ENCODE data around the gene ZNF548.

DNA sequence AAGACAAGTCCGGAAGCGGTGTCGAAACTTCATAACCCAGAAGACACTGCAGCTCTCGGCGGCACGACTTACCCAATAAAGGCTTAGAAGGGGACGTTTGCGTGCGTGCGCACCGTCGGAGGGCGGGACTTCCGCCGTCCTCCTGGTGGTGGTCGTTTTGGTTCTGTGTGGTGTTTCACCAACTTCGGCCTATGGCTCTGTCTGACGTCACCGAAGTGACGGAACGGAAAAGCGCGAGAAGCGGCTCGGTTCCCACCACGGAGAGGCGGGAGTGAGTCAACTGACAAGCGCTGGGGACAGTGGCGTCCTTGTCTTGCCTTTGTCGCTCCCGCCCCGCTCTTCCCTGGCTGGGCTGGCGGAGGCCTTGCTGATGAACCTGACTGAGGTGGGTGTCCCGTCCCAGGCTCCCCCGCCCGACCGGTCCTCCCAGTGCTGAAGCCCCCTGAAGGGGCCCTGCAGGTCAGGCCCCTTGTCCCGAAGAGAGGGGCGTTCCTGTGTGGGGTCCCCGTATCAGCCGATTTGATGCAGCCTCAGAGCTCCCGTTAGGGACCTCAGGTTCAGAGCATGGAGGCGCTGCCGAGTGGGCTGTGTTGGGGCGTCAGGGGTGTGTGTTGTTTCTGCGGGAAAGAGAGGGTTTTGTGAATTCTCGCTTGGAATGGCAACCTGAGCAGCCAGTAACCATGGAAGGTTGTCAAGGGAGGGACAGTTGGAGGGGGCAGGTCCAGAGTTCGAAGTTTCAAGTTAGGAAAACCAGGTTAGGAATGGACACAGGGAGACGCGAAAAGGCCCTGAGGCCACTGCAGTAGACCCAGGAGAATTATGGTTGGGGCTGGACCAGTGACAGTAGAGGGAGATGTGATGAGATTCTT is at the start of gene ZNF548:
- TF ChIP-seq, protein P1, sequence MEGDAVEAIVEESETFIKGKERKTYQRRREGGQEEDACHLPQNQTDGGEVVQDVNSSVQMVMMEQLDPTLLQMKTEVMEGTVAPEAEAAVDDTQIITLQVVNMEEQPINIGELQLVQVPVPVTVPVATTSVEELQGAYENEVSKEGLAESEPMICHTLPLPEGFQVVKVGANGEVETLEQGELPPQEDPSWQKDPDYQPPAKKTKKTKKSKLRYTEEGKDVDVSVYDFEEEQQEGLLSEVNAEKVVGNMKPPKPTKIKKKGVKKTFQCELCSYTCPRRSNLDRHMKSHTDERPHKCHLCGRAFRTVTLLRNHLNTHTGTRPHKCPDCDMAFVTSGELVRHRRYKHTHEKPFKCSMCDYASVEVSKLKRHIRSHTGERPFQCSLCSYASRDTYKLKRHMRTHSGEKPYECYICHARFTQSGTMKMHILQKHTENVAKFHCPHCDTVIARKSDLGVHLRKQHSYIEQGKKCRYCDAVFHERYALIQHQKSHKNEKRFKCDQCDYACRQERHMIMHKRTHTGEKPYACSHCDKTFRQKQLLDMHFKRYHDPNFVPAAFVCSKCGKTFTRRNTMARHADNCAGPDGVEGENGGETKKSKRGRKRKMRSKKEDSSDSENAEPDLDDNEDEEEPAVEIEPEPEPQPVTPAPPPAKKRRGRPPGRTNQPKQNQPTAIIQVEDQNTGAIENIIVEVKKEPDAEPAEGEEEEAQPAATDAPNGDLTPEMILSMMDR (IDR thresholded peaks at IDR 0.05): peak; percentile 22; the same call in 1 of the 2 replicates
- TF ChIP-seq POLR2AphosphoS5 (IDR thresholded peaks at IDR 0.05; ENCODE audit: low read depth, low read length): peak; percentile 57
- TF ChIP-seq, protein P2, sequence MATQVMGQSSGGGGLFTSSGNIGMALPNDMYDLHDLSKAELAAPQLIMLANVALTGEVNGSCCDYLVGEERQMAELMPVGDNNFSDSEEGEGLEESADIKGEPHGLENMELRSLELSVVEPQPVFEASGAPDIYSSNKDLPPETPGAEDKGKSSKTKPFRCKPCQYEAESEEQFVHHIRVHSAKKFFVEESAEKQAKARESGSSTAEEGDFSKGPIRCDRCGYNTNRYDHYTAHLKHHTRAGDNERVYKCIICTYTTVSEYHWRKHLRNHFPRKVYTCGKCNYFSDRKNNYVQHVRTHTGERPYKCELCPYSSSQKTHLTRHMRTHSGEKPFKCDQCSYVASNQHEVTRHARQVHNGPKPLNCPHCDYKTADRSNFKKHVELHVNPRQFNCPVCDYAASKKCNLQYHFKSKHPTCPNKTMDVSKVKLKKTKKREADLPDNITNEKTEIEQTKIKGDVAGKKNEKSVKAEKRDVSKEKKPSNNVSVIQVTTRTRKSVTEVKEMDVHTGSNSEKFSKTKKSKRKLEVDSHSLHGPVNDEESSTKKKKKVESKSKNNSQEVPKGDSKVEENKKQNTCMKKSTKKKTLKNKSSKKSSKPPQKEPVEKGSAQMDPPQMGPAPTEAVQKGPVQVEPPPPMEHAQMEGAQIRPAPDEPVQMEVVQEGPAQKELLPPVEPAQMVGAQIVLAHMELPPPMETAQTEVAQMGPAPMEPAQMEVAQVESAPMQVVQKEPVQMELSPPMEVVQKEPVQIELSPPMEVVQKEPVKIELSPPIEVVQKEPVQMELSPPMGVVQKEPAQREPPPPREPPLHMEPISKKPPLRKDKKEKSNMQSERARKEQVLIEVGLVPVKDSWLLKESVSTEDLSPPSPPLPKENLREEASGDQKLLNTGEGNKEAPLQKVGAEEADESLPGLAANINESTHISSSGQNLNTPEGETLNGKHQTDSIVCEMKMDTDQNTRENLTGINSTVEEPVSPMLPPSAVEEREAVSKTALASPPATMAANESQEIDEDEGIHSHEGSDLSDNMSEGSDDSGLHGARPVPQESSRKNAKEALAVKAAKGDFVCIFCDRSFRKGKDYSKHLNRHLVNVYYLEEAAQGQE (IDR thresholded peaks at IDR 0.05; ENCODE audit: insufficient read depth in 1 of 2, low read depth in 2 of 2, low read length in 1 of 2): no peak
- peak; percentile 45 for TF ChIP-seq TCF7L2 (IDR thresholded peaks at IDR 0.05; ENCODE audit: low read depth, low read length)
- TF ChIP-seq SIN3A (IDR thresholded peaks at IDR 0.05; ENCODE audit: borderline replicate concordance, insufficient read depth, low read depth, low read length): peak; percentile 76; the same call in 1 of the 2 replicates
